ENCODE data around the gene COX6A2. TPM values are rescaled to one million over a fixed set of nuclear protein-coding genes. Genes with fewer than 3 reads are reported as not detected.

The COX6A2 gene
- total RNA-seq, 2 donors from 2014 or later, result 3.9 TPM; not detected in 1

GRCh38 chr16:31435341-31436220, 7.4 kb upstream of the COX6A2 start:
- no peaks in the 10 kb centered on the region for H3K4me1 ChIP-seq (replicated peaks)
- WGBS, result 91% methylated on average over 47 of the region's 47 CpGs
- no peak overlapping the region for H3K27ac ChIP-seq
- no peak for TF ChIP-seq CTCF (IDR thresholded peaks at IDR 0.05)
- no peak for TF ChIP-seq POLR2AphosphoS5 (IDR thresholded peaks at IDR 0.05)
- no peak for TF ChIP-seq POLR2A (IDR thresholded peaks at IDR 0.05)
- no peaks in the 10 kb centered on the region for H3K27me3 ChIP-seq (replicated peaks; ENCODE audit: insufficient read depth)
- H3K36me3 ChIP-seq, result no peaks in the 10 kb centered on the region
- no peak for DNase-seq (ENCODE audit: low spot score)
- no peaks in the 10 kb centered on the region for H3K9me3 ChIP-seq
- H3K4me3 ChIP-seq, result no peak overlapping the region
- intact Hi-C loops (cut with DNase I), result no loop called here

- H3K36me3 ChIP-seq, result no peaks in the 10 kb centered on the region
- no peaks in the 10 kb centered on the region for H3K9me3 ChIP-seq
- intact Hi-C loops (cut with DNase I), result no loop called here
- H3K4me1 ChIP-seq (replicated peaks), result no peaks in the 10 kb centered on the region
- 62% methylated on average over 5 of the region's 5 CpGs for WGBS
- no peak for DNase-seq (ENCODE audit: low spot score)
- no peak for TF ChIP-seq CTCF (IDR thresholded peaks at IDR 0.05)
- TF ChIP-seq POLR2AphosphoS5 (IDR thresholded peaks at IDR 0.05), result no peak
- TF ChIP-seq POLR2A (IDR thresholded peaks at IDR 0.05), result no peak
- H3K4me3 ChIP-seq, result no peak overlapping the region
- H3K27me3 ChIP-seq (replicated peaks; ENCODE audit: insufficient read depth), result no peaks in the 10 kb centered on the region
- no peak overlapping the region for H3K27ac ChIP-seq
Observed at GRCh38 chr16:31430380-31431052, 2.4 kb upstream of the COX6A2 start.

- no peaks in the 10 kb centered on the region for H3K9me3 ChIP-seq
- intact Hi-C loops (cut with DNase I), result no loop called here
- DNase-seq (ENCODE audit: low spot score), result no peak
- H3K36me3 ChIP-seq, result no peaks in the 10 kb centered on the region
- no peak for TF ChIP-seq CTCF (IDR thresholded peaks at IDR 0.05)
- no peak for TF ChIP-seq POLR2A (IDR thresholded peaks at IDR 0.05)
- no peak for TF ChIP-seq POLR2AphosphoS5 (IDR thresholded peaks at IDR 0.05)
- H3K4me3 ChIP-seq, result no peak overlapping the region
- no peaks in the 10 kb centered on the region for H3K27me3 ChIP-seq (replicated peaks; ENCODE audit: insufficient read depth)
- H3K27ac ChIP-seq, result no peak overlapping the region
- no peaks in the 10 kb centered on the region for H3K4me1 ChIP-seq (replicated peaks)
- WGBS, result 85% methylated on average over 3 of the region's 3 CpGs
Observed at GRCh38 chr16:31429796-31430195, 1.6 kb upstream of the COX6A2 start.

GRCh38 chr16:31429314-31429713, 1.2 kb upstream of the COX6A2 start:
- Histone ChIP-seq H3K4me1 (replicated peaks) (no peaks in the 10 kb centered on the region), H3K4me3 (no peak overlapping the region), H3K27ac (no peak overlapping the region), H3K27me3 (replicated peaks; ENCODE audit: insufficient read depth) (no peaks in the 10 kb centered on the region), H3K36me3 (no peaks in the 10 kb centered on the region), H3K9me3 (no peaks in the 10 kb centered on the region)
- TF ChIP-seq CTCF (IDR thresholded peaks at IDR 0.05), result no peak
- no peak for TF ChIP-seq POLR2A (IDR thresholded peaks at IDR 0.05)
- no peak for TF ChIP-seq POLR2AphosphoS5 (IDR thresholded peaks at IDR 0.05)
- DNase-seq (ENCODE audit: low spot score), result no peak
- intact Hi-C loops (cut with DNase I), result no loop called here
- 22% methylated on average over 1 of the region's 1 CpG for WGBS

All from prostate gland (tissue), 2 donors.